Smooth muscle cell (in vitro differentiated cells): Measurements from ENCODE around the gene SSRP1. TPM values are rescaled to one million over a fixed set of nuclear protein-coding genes. Genes with fewer than 3 reads are reported as not detected.
"Not testable (repeated sequence)": the region's sequence is repeated elsewhere in the genome, so short reads cannot be mapped to it uniquely, and the experiment has no call there.

Experiments
- DNase-seq: peaks from one replicate; lab custom pipeline; 2025; ENCODE audit not compliant: unreplicated experiment; lab: John Stamatoyannopoulos, UW
- H2AFZ ChIP-seq: fragments of 200-600 bp; sonication (generic); 2 replicates; pipeline ENCODE4 v1.6.0; 2016; ENCODE audit warnings: antibody characterized with exemption, low read depth, mild to moderate bottlenecking
- H3F3A ChIP-seq: fragments of 200-600 bp; sonication (generic); 2 replicates; pipeline ENCODE4 v1.6.0; 2017; ENCODE audit warnings: antibody characterized with exemption, low read depth
- H3K27ac ChIP-seq: fragments of 200-600 bp; sonication (generic); 2 replicates; pipeline ENCODE4 v1.5.1; 2016; ENCODE audit warnings: low read depth, mild to moderate bottlenecking
- H3K27me3 ChIP-seq: fragments of 200-600 bp; sonication (generic); 2 replicates; pipeline ENCODE4 v1.6.1; 2016; ENCODE audit warnings: low read depth, mild to moderate bottlenecking
- H3K36me3 ChIP-seq: fragments of 200-600 bp; sonication (generic); 2 replicates; pipeline ENCODE4 v1.5.1; 2016; ENCODE audit warnings: low read depth
- H3K4me1 ChIP-seq: fragments of 200-600 bp; sonication (generic); 2 replicates; pipeline ENCODE4 v1.5.1; 2016; ENCODE audit warnings: low read depth
- H3K4me2 ChIP-seq: fragments of 200-600 bp; sonication (generic); 2 replicates; pipeline ENCODE4 v1.6.0; 2016; ENCODE audit warnings: mild to moderate bottlenecking
- H3K4me3 ChIP-seq: fragments of 200-600 bp; sonication (generic); 2 replicates; pipeline ENCODE4 v1.5.1; 2016; ENCODE audit warnings: mild to moderate bottlenecking
- H3K79me2 ChIP-seq: fragments of 200-600 bp; sonication (generic); 2 replicates; pipeline ENCODE4 v1.6.0; 2016; ENCODE audit warnings: low read depth, mild to moderate bottlenecking
- H3K9ac ChIP-seq: fragments of 200-600 bp; sonication (generic); 2 replicates; pipeline ENCODE4 v1.6.0; 2016; ENCODE audit warnings: low read depth
- H3K9me3 ChIP-seq: fragments of 200-600 bp; sonication (generic); replicated peaks from 2 replicates; pipeline ENCODE4 v1.5.1; 2016; ENCODE audit warnings: low read depth
- H4K20me1 ChIP-seq: fragments of 200-600 bp; sonication (generic); 2 replicates; pipeline ENCODE4 v1.6.0; 2016; ENCODE audit warnings: low read depth
- WGBS: methylation state at CpG from one replicate; pipeline ENCODE4 v1.1.7; 2016; ENCODE audit warnings: low lambda C conversion rate; 5-methylcytosine and 5-hydroxymethylcytosine counted together
- polyA plus RNA-seq: library from polyadenylated mRNA; unstranded; fragments of >200 nt; fragmentation: Nextera tagmentation; extraction: Ambion mirVana; gene quantifications from 2 replicates; pipeline ENCODE4 v1.2.1, GENCODE V29; 2016
- total RNA-seq: library from RNA; depleted of rRNA; stranded (reverse); fragments of >200 nt; gene quantifications from 2 replicates; pipeline ENCODE4 v1.2.3, GENCODE V29; 2014
- TF ChIP-seq, protein P1 (sequence below): fragments of 200-600 bp; sonication (generic); IDR thresholded peaks from 2 replicates; pipeline ENCODE4 v1.5.1; 2017; ENCODE audit warnings: borderline replicate concordance, mild to moderate bottlenecking, antibody characterized with exemption; ENCODE audit not compliant: insufficient read depth, poor library complexity, severe bottlenecking

The SSRP1 gene
- total and polyA plus RNA-seq, 2 experiments from 2014 or later: 46.0 to 57.6 TPM

DNA sequence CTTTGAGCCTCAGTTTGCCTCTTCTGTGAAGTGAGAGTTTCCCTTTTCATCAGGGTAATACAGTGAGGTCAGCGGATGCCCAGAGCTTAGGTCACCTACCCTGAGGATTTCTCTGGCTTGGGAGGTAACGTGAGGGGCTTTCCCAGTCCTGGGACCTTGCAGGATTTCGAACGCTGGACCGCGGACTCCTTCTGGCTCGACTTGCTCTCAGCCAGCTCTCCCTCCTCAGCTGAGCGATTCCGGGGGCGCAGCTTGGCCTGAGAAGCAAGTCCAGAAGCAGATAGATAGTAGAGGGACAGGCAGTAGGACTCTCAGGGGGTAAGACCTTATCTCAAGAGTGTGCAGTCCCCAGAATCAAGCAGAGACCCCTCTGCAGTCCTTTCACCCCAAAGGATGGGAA, 34.9 kb downstream of the SSRP1 start:
- H3K4me2 ChIP-seq: no peak overlapping the region
- no peak for DNase-seq
- peaks cover 33% of the 10 kb centered on the region for H4K20me1 ChIP-seq
- no peaks in the 10 kb centered on the region for H3K9me3 ChIP-seq
- no peak overlapping the region for H3K27ac ChIP-seq
- H3F3A ChIP-seq: peaks cover 17% of the 10 kb centered on the region
- no peak overlapping the region for H3K4me3 ChIP-seq
- H3K9ac ChIP-seq: no peak overlapping the region
- H3K36me3 ChIP-seq: peaks cover 29% of the 10 kb centered on the region
- TF ChIP-seq, protein P1, sequence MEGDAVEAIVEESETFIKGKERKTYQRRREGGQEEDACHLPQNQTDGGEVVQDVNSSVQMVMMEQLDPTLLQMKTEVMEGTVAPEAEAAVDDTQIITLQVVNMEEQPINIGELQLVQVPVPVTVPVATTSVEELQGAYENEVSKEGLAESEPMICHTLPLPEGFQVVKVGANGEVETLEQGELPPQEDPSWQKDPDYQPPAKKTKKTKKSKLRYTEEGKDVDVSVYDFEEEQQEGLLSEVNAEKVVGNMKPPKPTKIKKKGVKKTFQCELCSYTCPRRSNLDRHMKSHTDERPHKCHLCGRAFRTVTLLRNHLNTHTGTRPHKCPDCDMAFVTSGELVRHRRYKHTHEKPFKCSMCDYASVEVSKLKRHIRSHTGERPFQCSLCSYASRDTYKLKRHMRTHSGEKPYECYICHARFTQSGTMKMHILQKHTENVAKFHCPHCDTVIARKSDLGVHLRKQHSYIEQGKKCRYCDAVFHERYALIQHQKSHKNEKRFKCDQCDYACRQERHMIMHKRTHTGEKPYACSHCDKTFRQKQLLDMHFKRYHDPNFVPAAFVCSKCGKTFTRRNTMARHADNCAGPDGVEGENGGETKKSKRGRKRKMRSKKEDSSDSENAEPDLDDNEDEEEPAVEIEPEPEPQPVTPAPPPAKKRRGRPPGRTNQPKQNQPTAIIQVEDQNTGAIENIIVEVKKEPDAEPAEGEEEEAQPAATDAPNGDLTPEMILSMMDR: no peak
- H2AFZ ChIP-seq: no peak overlapping the region
- H3K79me2 ChIP-seq: peaks cover 11% of the 10 kb centered on the region
- WGBS: 96% methylated on average over 10 of the region's 10 CpGs
- H3K27me3 ChIP-seq: no peaks in the 10 kb centered on the region
- H3K4me1 ChIP-seq: no peaks in the 10 kb centered on the region

DNA sequence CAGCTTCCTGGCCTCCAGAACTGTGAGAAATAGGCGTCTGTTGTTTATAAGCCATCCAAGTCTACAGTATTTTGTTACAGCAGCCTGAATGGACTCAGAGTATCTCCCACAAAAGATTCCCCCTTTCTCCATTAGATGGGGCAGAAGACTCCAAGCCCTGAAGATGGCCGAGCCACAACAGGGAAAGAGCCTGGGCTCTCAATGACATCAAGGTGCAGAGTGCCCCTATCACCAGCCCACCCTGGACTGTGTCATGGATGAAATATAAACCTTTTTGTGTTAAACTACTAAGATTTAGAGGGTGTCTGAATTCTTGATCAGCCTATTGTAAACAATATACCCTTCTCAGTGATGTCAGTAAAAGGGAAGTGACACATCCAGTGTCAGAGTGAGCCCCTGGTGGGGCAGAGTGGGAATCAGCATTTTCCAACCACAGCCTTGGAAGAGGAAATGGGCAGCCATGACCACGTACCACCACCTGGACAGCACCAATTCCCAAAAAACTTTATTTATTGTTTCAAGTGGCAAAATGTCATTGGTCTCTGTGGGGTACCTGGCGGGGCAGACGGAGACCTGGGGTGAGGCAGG, 36.4 kb downstream of the SSRP1 start:
- no peak overlapping the region for H3K4me2 ChIP-seq
- H4K20me1 ChIP-seq: peaks cover 19% of the 10 kb centered on the region
- DNase-seq: no peak
- H3K27me3 ChIP-seq: no peaks in the 10 kb centered on the region
- no peaks in the 10 kb centered on the region for H3K9me3 ChIP-seq
- H3K79me2 ChIP-seq: no peaks in the 10 kb centered on the region
- H3K36me3 ChIP-seq: peaks cover 29% of the 10 kb centered on the region
- no peaks in the 10 kb centered on the region for H3K4me1 ChIP-seq
- 97% methylated on average over 5 of the region's 5 CpGs for WGBS
- H3K27ac ChIP-seq: no peak overlapping the region
- no peak overlapping the region for H2AFZ ChIP-seq
- no peak overlapping the region for H3K9ac ChIP-seq
- H3K4me3 ChIP-seq: no peak overlapping the region
- H3F3A ChIP-seq: peaks cover 21% of the 10 kb centered on the region
- TF ChIP-seq, protein P1: no peak

DNA sequence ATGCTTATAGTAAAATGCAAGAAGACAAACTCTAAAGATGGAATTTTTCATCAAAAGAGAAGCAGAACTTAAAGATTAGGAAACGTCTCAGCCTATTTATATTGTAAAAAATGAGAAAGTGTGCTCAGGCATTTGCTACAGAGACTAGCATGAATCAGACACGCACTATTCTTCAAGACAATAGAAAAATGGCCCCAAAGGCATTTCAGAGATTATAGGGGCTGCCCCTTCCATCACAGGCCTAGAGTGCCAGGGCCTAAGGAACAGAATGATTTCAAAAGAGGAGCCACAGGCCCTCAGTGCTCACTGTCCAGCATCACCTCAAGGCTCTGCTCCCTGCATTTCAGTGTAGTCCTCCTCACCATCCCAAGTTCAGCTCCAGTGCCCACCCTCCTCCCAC, 38.5 kb downstream of the SSRP1 start:
- Histone ChIP-seq H3K4me1 (no peaks in the 10 kb centered on the region), H3K27me3 (no peaks in the 10 kb centered on the region), H3F3A (peaks cover 21% of the 10 kb centered on the region), H3K9me3 (no peaks in the 10 kb centered on the region), H3K36me3 (peaks cover 29% of the 10 kb centered on the region), H3K4me2 (no peak overlapping the region), H3K79me2 (no peaks in the 10 kb centered on the region), H3K4me3 (no peak overlapping the region), H4K20me1 (no peaks in the 10 kb centered on the region), H3K27ac (no peak overlapping the region), H2AFZ (no peak overlapping the region), H3K9ac (no peak overlapping the region)
- 82% methylated on average over 2 of the region's 2 CpGs for WGBS
- TF ChIP-seq, protein P1: no peak
- no peak for DNase-seq

DNA sequence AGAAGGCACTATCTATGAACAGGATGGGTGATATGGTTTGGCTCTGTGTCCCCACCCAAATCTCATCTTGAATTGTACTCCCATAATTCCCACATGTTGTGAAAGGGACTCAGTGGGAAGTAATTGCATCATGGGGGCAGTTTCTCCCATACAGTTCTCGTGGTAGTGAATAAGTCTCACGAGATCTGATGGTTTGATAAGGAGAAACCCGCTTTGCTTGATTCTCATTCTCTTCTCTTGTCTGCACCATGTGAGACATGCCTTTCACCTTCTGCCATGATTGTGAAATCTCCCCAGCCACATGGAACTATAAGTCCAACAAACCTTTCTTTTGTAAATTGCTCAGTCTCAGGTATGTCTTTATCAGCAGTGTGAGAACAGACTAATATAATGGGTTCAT, 39.5 kb downstream of the SSRP1 start:
- not testable (repeated sequence) for H3K4me2 ChIP-seq, H3K4me1 ChIP-seq
- 79% methylated on average over 3 of the region's 3 CpGs for WGBS

More for the DNA sequence above, 39.5 kb downstream of the SSRP1 start:
- not testable (repeated sequence) for H4K20me1 ChIP-seq, H3K9ac ChIP-seq, H3K27ac ChIP-seq, H2AFZ ChIP-seq, H3K4me3 ChIP-seq, DNase-seq, H3K9me3 ChIP-seq, H3K79me2 ChIP-seq, H3K27me3 ChIP-seq
- Histone ChIP-seq H3K36me3 (peaks cover 23% of the 10 kb centered on the region), H3F3A (peaks cover 21% of the 10 kb centered on the region)
